SK-N-SH (cell line): ENCODE data around the gene KLHL28. TPM values are rescaled to one million over a fixed set of nuclear protein-coding genes. Genes with fewer than 3 reads are reported as not detected.

Experiments used
- CTCF ChIA-PET: fragments of 300-600, 350-600 bp; formaldehyde crosslinking; extraction: SDS; loops from one replicate; lab custom pipeline; 2021; lab: Yijun Ruan, JAX
- POLR2A ChIA-PET: fragments of 350-600 bp; sonication (Branson Sonifier 250); formaldehyde crosslinking; extraction: SDS; loops from one replicate; lab custom pipeline; 2020; ENCODE audit warnings: antibody characterized with exemption, inconsistent platforms; lab: Yijun Ruan, JAX
- DNase-seq: peaks from one replicate; pipeline ENCODE4 v3.0.0; 2012
- H2AFZ ChIP-seq: fragments of 200-600 bp; sonication (generic); 2 replicates; pipeline ENCODE4 v1.8.1; 2016; ENCODE audit warnings: antibody characterized with exemption, mild to moderate bottlenecking, low read depth
- H3F3A ChIP-seq: fragments of 200-600 bp; sonication (generic); replicated peaks from 2 replicates; pipeline ENCODE3; 2016; ENCODE audit warnings: antibody characterized with exemption, mild to moderate bottlenecking; ENCODE audit not compliant: insufficient read depth
- H3K27ac ChIP-seq, 2 experiments: fragments of 200-500 bp in 1 of 2; fragments of 200-600 bp in 1 of 2; sonication (Bioruptor generic) in 1 of 2; sonication (generic), shearing (Covaris generic) in 1 of 2; 2 replicates each; pipeline versions ENCODE4 v1.5.1 to v1.6.1; 2014 to 2016; ENCODE audit warnings: low read depth in 2 of 2, inconsistent platforms in 1 of 2, low read length in 1 of 2, mild to moderate bottlenecking in 1 of 2, mixed read lengths in 1 of 2
- H3K27me3 ChIP-seq: fragments of 200-600 bp; sonication (generic), shearing (Covaris generic); 2 replicates; pipeline ENCODE4 v1.6.1; 2016; ENCODE audit warnings: mixed run types; ENCODE audit not compliant: insufficient read depth
- H3K36me3 ChIP-seq, 2 experiments: fragments of 200-500 bp in 1 of 2; fragments of 200-600 bp in 1 of 2; sonication (Bioruptor generic) in 1 of 2; sonication (generic) in 1 of 2; replicated peaks in 1 of 2; 2 replicates each; pipeline versions ENCODE3 to v1.5.1; 2014 to 2016; ENCODE audit warnings: low read length in 1 of 2, mild to moderate bottlenecking in 1 of 2; ENCODE audit not compliant: insufficient read depth in 2 of 2, control insufficient read depth in 1 of 2
- H3K4me1 ChIP-seq, 2 experiments: fragments of 200-500 bp in 1 of 2; fragments of 200-600 bp in 1 of 2; sonication (Bioruptor generic) in 1 of 2; sonication (generic), shearing (Covaris generic) in 1 of 2; 2 replicates each; pipeline versions ENCODE4 v1.5.1 to v1.6.1; 2014 to 2016; ENCODE audit warnings: low read depth in 1 of 2, low read length in 1 of 2, mixed run types in 1 of 2; ENCODE audit not compliant: insufficient read depth in 2 of 2, control insufficient read depth in 1 of 2
- H3K4me2 ChIP-seq: fragments of 200-600 bp; sonication (generic), shearing (Covaris generic); 2 replicates; pipeline ENCODE4 v1.6.1; 2017; ENCODE audit warnings: mixed run types
- H3K4me3 ChIP-seq, 2 experiments: fragments of 200-500 bp in 1 of 2; fragments of 200-600 bp in 1 of 2; sonication (Bioruptor generic) in 1 of 2; sonication (generic), shearing (Covaris generic) in 1 of 2; 2 replicates each; pipeline versions ENCODE4 v1.5.1 to v1.8.1; 2014 to 2016; ENCODE audit warnings: low read depth in 2 of 2, inconsistent platforms in 1 of 2, low read length in 1 of 2, mild to moderate bottlenecking in 1 of 2, mixed read lengths in 1 of 2, moderate library complexity in 1 of 2
- H3K79me2 ChIP-seq: fragments of 200-600 bp; sonication (generic); 2 replicates; pipeline ENCODE4 v1.8.1; 2017; ENCODE audit warnings: mild to moderate bottlenecking; ENCODE audit not compliant: insufficient read depth
- H3K9ac ChIP-seq: fragments of 200-600 bp; sonication (generic); 2 replicates; pipeline ENCODE4 v1.6.1; 2017; ENCODE audit warnings: mixed run types
- H3K9me2 ChIP-seq: fragments of 200-600 bp; sonication (generic); 2 replicates; pipeline ENCODE4 v1.6.1; 2017; ENCODE audit warnings: mixed run types
- H3K9me3 ChIP-seq: fragments of 200-600 bp; sonication (generic); 2 replicates; pipeline ENCODE4 v1.6.1; 2017; ENCODE audit warnings: mixed run types, mild to moderate bottlenecking, moderate library complexity
- H4K20me1 ChIP-seq: fragments of 200-600 bp; sonication (generic); 2 replicates; pipeline ENCODE4 v1.6.1; 2017; ENCODE audit warnings: mild to moderate bottlenecking, mixed run types; ENCODE audit not compliant: insufficient read depth
- ELF1 ChIP-seq: IDR thresholded peaks from 2 replicates; pipeline ENCODE4 v1.4.0; 2012
- FOSL2 ChIP-seq: IDR thresholded peaks from 2 replicates; pipeline ENCODE4 v1.4.0; 2012; ENCODE audit warnings: low read depth, mild to moderate bottlenecking, moderate library complexity, borderline replicate concordance
- FOXJ3 ChIP-seq: sonication (generic); formaldehyde crosslinking; IDR thresholded peaks from 2 replicates; pipeline ENCODE4 v1.5.1; 2020; ENCODE audit warnings: mild to moderate bottlenecking, missing genetic modification reagents
- FOXM1 ChIP-seq: IDR thresholded peaks from 2 replicates; pipeline ENCODE4 v1.4.0; 2012; ENCODE audit warnings: low read depth, mild to moderate bottlenecking
- GABPA ChIP-seq: IDR thresholded peaks from 2 replicates; pipeline ENCODE4 v1.4.0; 2012; ENCODE audit warnings: low read depth, mild to moderate bottlenecking
- JUND ChIP-seq: IDR thresholded peaks from 2 replicates; pipeline ENCODE4 v1.4.0; 2012
- MEF2A ChIP-seq: IDR thresholded peaks from 2 replicates; pipeline ENCODE4 v1.4.0; 2012; ENCODE audit warnings: low read depth, borderline replicate concordance
- NFIC ChIP-seq: IDR thresholded peaks from 2 replicates; pipeline ENCODE4 v1.4.0; 2012; ENCODE audit warnings: borderline replicate concordance
- NRF1 ChIP-seq: IDR thresholded peaks from 2 replicates; pipeline ENCODE4 v1.6.1; 2012; ENCODE audit warnings: low read depth, mild to moderate bottlenecking, low read length
- RAD21 ChIP-seq: IDR thresholded peaks from 2 replicates; pipeline ENCODE4 v1.6.1; 2012; ENCODE audit warnings: mild to moderate bottlenecking, low read length
- SIN3A ChIP-seq: IDR thresholded peaks from 2 replicates; pipeline ENCODE4 v1.6.1; 2012; ENCODE audit warnings: low read depth, mild to moderate bottlenecking, low read length, moderate library complexity, borderline replicate concordance
- SMC3 ChIP-seq: IDR thresholded peaks from 2 replicates; pipeline ENCODE4 v1.6.1; 2012; ENCODE audit warnings: low read depth, low read length, improper control_type of control experiment
- WGBS: methylation state at CpG from one replicate; pipeline ENCODE4 v1.1.6; 2017; ENCODE audit warnings: low lambda C conversion rate; 5-methylcytosine and 5-hydroxymethylcytosine counted together
- polyA plus RNA-seq, 3 experiments: library from polyadenylated mRNA; depleted of rRNA; stranded (reverse); fragments of >200 nt; gene quantifications; 2 replicates each; pipeline ENCODE4 v1.2.3, GENCODE V29; 2012
- TF ChIP-seq, protein P1 (sequence below): IDR thresholded peaks from 2 replicates; pipeline ENCODE4 v1.6.1; 2012; ENCODE audit warnings: mild to moderate bottlenecking, low read depth, low read length, moderate library complexity
- TF ChIP-seq, protein P2 (sequence below): fragments of 150-350 bp; IDR thresholded peaks from 2 replicates; pipeline ENCODE4 v1.6.1; 2017; ENCODE audit warnings: antibody characterized with exemption, low read length, low read depth, borderline replicate concordance
- TF ChIP-seq, protein P3 (sequence below): IDR thresholded peaks from 2 replicates; pipeline ENCODE4 v1.4.0; 2012; ENCODE audit warnings: low read depth, borderline replicate concordance
- TF ChIP-seq, protein P4 (sequence below): IDR thresholded peaks from 2 replicates; pipeline ENCODE4; 2012

Gene KLHL28
- polyA plus RNA-seq, 1 of the 3 experiments (the other 2 are of a cell fraction), result 0.72 TPM

DNA sequence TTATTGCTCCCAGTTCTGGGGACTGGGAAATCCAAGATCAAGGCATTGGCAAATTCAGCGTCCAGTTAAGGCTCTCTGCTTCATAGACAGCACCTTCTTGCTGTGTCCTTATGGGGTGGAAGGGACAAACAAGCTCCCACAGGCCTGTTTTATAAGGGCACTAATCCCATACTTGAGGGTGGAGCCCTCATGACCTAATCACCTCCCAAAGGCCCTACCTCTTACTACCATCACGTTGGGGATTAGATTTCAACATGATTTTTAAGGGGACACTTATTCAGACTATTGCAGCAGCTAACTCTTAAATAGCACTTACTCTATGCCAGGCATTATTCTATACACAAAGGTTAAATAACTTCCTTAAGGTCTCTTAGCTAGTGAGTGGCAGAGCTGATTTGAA, 17.5 kb upstream of the KLHL28 start:
- Histone ChIP-seq H3K9me3 (no peaks in the 10 kb centered on the region), H3K9ac (no peak overlapping the region), H3K4me1 (peaks cover 0 to 3% of the 10 kb centered on the region in 2 experiments; a peak in 1 of 4 replicates), H2AFZ (no peak overlapping the region), H3K4me2 (no peak overlapping the region), H3K36me3 (no peaks in the 10 kb centered on the region), H3K9me2 (no peaks in the 10 kb centered on the region), H4K20me1 (no peaks in the 10 kb centered on the region), H3K27me3 (no peaks in the 10 kb centered on the region), H3K27ac (no peak overlapping the region), H3F3A (no peaks in the 10 kb centered on the region), H3K79me2 (peaks cover 33% of the 10 kb centered on the region), H3K4me3 (no peak overlapping the region)
- no peak for DNase-seq
- WGBS, result 77% methylated on average over 2 of the region's 2 CpGs
- ChIA-PET CTCF (interaction anchor here (1.1 kb wide), 1 partner anchor 134 kb away, joined by 3 read pairs; no protein-coding TSS in a partner anchor), POLR2A (no interaction called here)
- TF ChIP-seq, protein P1, sequence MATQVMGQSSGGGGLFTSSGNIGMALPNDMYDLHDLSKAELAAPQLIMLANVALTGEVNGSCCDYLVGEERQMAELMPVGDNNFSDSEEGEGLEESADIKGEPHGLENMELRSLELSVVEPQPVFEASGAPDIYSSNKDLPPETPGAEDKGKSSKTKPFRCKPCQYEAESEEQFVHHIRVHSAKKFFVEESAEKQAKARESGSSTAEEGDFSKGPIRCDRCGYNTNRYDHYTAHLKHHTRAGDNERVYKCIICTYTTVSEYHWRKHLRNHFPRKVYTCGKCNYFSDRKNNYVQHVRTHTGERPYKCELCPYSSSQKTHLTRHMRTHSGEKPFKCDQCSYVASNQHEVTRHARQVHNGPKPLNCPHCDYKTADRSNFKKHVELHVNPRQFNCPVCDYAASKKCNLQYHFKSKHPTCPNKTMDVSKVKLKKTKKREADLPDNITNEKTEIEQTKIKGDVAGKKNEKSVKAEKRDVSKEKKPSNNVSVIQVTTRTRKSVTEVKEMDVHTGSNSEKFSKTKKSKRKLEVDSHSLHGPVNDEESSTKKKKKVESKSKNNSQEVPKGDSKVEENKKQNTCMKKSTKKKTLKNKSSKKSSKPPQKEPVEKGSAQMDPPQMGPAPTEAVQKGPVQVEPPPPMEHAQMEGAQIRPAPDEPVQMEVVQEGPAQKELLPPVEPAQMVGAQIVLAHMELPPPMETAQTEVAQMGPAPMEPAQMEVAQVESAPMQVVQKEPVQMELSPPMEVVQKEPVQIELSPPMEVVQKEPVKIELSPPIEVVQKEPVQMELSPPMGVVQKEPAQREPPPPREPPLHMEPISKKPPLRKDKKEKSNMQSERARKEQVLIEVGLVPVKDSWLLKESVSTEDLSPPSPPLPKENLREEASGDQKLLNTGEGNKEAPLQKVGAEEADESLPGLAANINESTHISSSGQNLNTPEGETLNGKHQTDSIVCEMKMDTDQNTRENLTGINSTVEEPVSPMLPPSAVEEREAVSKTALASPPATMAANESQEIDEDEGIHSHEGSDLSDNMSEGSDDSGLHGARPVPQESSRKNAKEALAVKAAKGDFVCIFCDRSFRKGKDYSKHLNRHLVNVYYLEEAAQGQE, result no peak
- TF ChIP-seq JUND, result no peak
- no peak for TF ChIP-seq RAD21
- TF ChIP-seq NRF1, result no peak
- no peak for TF ChIP-seq SIN3A
- TF ChIP-seq FOXM1, result no peak
- no peak for TF ChIP-seq MEF2A
- TF ChIP-seq, protein P2, sequence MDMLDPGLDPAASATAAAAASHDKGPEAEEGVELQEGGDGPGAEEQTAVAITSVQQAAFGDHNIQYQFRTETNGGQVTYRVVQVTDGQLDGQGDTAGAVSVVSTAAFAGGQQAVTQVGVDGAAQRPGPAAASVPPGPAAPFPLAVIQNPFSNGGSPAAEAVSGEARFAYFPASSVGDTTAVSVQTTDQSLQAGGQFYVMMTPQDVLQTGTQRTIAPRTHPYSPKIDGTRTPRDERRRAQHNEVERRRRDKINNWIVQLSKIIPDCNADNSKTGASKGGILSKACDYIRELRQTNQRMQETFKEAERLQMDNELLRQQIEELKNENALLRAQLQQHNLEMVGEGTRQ, result no peak

DNA sequence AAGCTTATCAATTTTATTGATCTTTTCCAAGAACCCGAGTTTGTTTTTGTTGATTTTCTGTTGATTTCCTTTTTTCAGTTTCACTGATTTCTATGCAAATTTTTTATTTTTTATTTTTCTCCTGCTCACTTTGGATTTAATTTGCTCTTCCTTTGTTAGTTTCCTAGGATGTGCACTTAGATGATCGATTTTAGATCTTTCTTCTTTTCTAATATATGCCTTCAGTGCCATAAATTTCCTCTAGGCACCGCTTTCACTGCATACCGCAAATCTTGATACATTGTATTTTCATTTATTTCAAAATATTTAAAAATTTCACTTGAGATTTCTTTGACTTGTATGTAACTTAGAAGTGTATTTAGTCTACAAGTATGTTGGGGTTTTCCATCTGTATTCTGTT, 9.7 kb upstream of the KLHL28 start:
- DNase-seq, result no peak
- Histone ChIP-seq H3K27ac (no peak overlapping the region), H3K4me3 (no peak overlapping the region), H3K9me2 (no peaks in the 10 kb centered on the region), H3K4me1 (no peaks in the 10 kb centered on the region; a peak in 1 of 4 replicates), H3K36me3 (no peaks in the 10 kb centered on the region), H3K27me3 (no peaks in the 10 kb centered on the region), H3F3A (no peaks in the 10 kb centered on the region), H3K79me2 (peaks cover 86% of the 10 kb centered on the region), H4K20me1 (peaks cover 9% of the 10 kb centered on the region; the same call in 1 of the 2 replicates), H2AFZ (no peak overlapping the region), H3K9ac (no peak overlapping the region), H3K9me3 (no peaks in the 10 kb centered on the region), H3K4me2 (no peak overlapping the region)
- POLR2A ChIA-PET, result no interaction called here
- CTCF ChIA-PET, result no interaction called here
- WGBS, result 91% methylated on average over 4 of the region's 4 CpGs
- TF ChIP-seq, protein P3, sequence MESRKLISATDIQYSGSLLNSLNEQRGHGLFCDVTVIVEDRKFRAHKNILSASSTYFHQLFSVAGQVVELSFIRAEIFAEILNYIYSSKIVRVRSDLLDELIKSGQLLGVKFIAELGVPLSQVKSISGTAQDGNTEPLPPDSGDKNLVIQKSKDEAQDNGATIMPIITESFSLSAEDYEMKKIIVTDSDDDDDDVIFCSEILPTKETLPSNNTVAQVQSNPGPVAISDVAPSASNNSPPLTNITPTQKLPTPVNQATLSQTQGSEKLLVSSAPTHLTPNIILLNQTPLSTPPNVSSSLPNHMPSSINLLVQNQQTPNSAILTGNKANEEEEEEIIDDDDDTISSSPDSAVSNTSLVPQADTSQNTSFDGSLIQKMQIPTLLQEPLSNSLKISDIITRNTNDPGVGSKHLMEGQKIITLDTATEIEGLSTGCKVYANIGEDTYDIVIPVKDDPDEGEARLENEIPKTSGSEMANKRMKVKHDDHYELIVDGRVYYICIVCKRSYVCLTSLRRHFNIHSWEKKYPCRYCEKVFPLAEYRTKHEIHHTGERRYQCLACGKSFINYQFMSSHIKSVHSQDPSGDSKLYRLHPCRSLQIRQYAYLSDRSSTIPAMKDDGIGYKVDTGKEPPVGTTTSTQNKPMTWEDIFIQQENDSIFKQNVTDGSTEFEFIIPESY, result no peak
- TF ChIP-seq GABPA, result no peak
- TF ChIP-seq, protein P1, result no peak
- TF ChIP-seq ELF1, result no peak
- TF ChIP-seq FOSL2, result no peak
- TF ChIP-seq, protein P4, sequence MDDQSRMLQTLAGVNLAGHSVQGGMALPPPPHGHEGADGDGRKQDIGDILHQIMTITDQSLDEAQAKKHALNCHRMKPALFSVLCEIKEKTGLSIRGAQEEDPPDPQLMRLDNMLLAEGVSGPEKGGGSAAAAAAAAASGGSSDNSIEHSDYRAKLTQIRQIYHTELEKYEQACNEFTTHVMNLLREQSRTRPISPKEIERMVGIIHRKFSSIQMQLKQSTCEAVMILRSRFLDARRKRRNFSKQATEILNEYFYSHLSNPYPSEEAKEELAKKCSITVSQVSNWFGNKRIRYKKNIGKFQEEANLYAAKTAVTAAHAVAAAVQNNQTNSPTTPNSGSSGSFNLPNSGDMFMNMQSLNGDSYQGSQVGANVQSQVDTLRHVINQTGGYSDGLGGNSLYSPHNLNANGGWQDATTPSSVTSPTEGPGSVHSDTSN, result no peak
- no peak for TF ChIP-seq FOXJ3 (CRISPR knock-in tag)
- TF ChIP-seq SMC3, result no peak
- TF ChIP-seq NFIC, result no peak
